Hepatocyte (in vitro differentiated cells): ENCODE data around the gene SYNGR4. TPM values are rescaled to one million over a fixed set of nuclear protein-coding genes. Genes with fewer than 3 reads are reported as not detected.
"Not testable (repeated sequence)": the region's sequence is repeated elsewhere in the genome, so short reads cannot be mapped to it uniquely, and the experiment has no call there.

ENCODE experiments used
- DNase-seq: peaks from one replicate; pipeline ENCODE4 v3.0.0-alpha.2; 2016; ENCODE audit warnings: low spot score
- H2AFZ ChIP-seq: fragments of 200-600 bp; sonication (generic); 2 replicates; pipeline ENCODE4 v1.6.0; 2016; ENCODE audit warnings: antibody characterized with exemption, mild to moderate bottlenecking
- H3K27ac ChIP-seq: fragments of 200-600 bp; sonication (generic); 2 replicates; pipeline ENCODE4 v1.5.1; 2016; ENCODE audit warnings: mild to moderate bottlenecking
- H3K27me3 ChIP-seq: fragments of 200-600 bp; sonication (generic); 2 replicates; pipeline ENCODE4 v1.6.1; 2016
- H3K36me3 ChIP-seq: fragments of 200-600 bp; sonication (generic); replicated peaks from 2 replicates; pipeline ENCODE4 v1.5.1; 2016; ENCODE audit warnings: low read depth; ENCODE audit not compliant: insufficient read depth
- H3K4me1 ChIP-seq: fragments of 200-600 bp; sonication (generic); 2 replicates; pipeline ENCODE4 v1.5.1; 2016; ENCODE audit warnings: mild to moderate bottlenecking, moderate library complexity; ENCODE audit not compliant: insufficient read depth
- H3K4me2 ChIP-seq: fragments of 200-600 bp; sonication (generic); 2 replicates; pipeline ENCODE4 v1.6.0; 2016
- H3K4me3 ChIP-seq: fragments of 200-600 bp; sonication (generic); 2 replicates; pipeline ENCODE4 v1.5.1; 2016; ENCODE audit warnings: mild to moderate bottlenecking
- H3K79me2 ChIP-seq: fragments of 200-600 bp; sonication (generic); 2 replicates; pipeline ENCODE4 v1.6.0; 2017; ENCODE audit warnings: mild to moderate bottlenecking
- H3K9me2 ChIP-seq: fragments of 200-600 bp; sonication (generic); replicated peaks from 2 replicates; pipeline ENCODE4 v1.6.0; 2017; ENCODE audit warnings: mild to moderate bottlenecking; ENCODE audit not compliant: insufficient read depth
- H3K9me3 ChIP-seq: fragments of 200-600 bp; sonication (generic); 2 replicates; pipeline ENCODE4 v1.5.1; 2016; ENCODE audit warnings: low read depth, mild to moderate bottlenecking
- H4K20me1 ChIP-seq: fragments of 200-600 bp; sonication (generic); 2 replicates; pipeline ENCODE4 v1.6.0; 2016; ENCODE audit warnings: mild to moderate bottlenecking; ENCODE audit not compliant: insufficient read depth, poor library complexity, severe bottlenecking
- EZH2 ChIP-seq: fragments of 200-600 bp; sonication (generic); IDR thresholded peaks from 2 replicates; pipeline ENCODE4 v1.6.1; 2016; ENCODE audit warnings: antibody characterized with exemption, mild to moderate bottlenecking, borderline replicate concordance
- EZH2phosphoT487 ChIP-seq: fragments of 200-600 bp; sonication (generic); IDR thresholded peaks from one replicate; pipeline ENCODE4 v1.6.1; 2018; ENCODE audit warnings: antibody characterized with exemption, mild to moderate bottlenecking, low read depth, moderate library complexity; ENCODE audit not compliant: unreplicated experiment, severe bottlenecking
- WGBS: methylation state at CpG from one replicate; pipeline ENCODE4 v1.1.6; 2016; ENCODE audit warnings: low lambda C conversion rate; ENCODE audit errors: missing lambda C conversion rate; 5-methylcytosine and 5-hydroxymethylcytosine counted together
- polyA plus RNA-seq: library from polyadenylated mRNA; unstranded; fragments of >200 nt; fragmentation: Nextera tagmentation; extraction: Ambion mirVana; gene quantifications from 2 replicates; pipeline ENCODE4 v1.2.1, GENCODE V29; 2016
- total RNA-seq: library from RNA; depleted of rRNA; stranded (reverse); fragments of >200 nt; gene quantifications from 2 replicates; pipeline ENCODE4 v1.2.3, GENCODE V29; 2014
- TF ChIP-seq, protein P1 (sequence below): fragments of 200-600 bp; sonication (generic); IDR thresholded peaks from 2 replicates; pipeline ENCODE4 v1.5.1; 2016; ENCODE audit warnings: antibody characterized with exemption, mild to moderate bottlenecking; ENCODE audit not compliant: poor library complexity

The SYNGR4 gene
- total and polyA plus RNA-seq, 2 experiments from 2014 or later = 1.3 TPM; not detected in 1

- Histone ChIP-seq H3K9me2 (no peaks in the 10 kb centered on the region), H3K4me1 (no peaks in the 10 kb centered on the region), H4K20me1 (peaks cover 9% of the 10 kb centered on the region), H2AFZ (no peak overlapping the region), H3K27me3 (no peaks in the 10 kb centered on the region), H3K36me3 (no peaks in the 10 kb centered on the region), H3K4me2 (no peak overlapping the region), H3K79me2 (peaks cover 34% of the 10 kb centered on the region), H3K4me3 (no peak overlapping the region), H3K27ac (no peak overlapping the region), H3K9me3 (no peaks in the 10 kb centered on the region)
- DNase-seq = no peak
- WGBS = 92% methylated on average over 3 of the region's 3 CpGs
- TF ChIP-seq EZH2 = no peak
- TF ChIP-seq EZH2phosphoT487 = no peak
- TF ChIP-seq, protein P1, sequence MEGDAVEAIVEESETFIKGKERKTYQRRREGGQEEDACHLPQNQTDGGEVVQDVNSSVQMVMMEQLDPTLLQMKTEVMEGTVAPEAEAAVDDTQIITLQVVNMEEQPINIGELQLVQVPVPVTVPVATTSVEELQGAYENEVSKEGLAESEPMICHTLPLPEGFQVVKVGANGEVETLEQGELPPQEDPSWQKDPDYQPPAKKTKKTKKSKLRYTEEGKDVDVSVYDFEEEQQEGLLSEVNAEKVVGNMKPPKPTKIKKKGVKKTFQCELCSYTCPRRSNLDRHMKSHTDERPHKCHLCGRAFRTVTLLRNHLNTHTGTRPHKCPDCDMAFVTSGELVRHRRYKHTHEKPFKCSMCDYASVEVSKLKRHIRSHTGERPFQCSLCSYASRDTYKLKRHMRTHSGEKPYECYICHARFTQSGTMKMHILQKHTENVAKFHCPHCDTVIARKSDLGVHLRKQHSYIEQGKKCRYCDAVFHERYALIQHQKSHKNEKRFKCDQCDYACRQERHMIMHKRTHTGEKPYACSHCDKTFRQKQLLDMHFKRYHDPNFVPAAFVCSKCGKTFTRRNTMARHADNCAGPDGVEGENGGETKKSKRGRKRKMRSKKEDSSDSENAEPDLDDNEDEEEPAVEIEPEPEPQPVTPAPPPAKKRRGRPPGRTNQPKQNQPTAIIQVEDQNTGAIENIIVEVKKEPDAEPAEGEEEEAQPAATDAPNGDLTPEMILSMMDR = no peak
Observed at GRCh38 chr19:48386981-48387380, 22.8 kb downstream of the SYNGR4 start.

- H3K9me2 ChIP-seq = no peaks in the 10 kb centered on the region
- H3K79me2 ChIP-seq = peaks cover 34% of the 10 kb centered on the region
- H3K4me2 ChIP-seq = peak overlapping the region; percentile 98
- TF ChIP-seq EZH2 = no peak
- TF ChIP-seq, protein P1 = peak; percentile 59
- peaks cover 24% of the 10 kb centered on the region for H3K27me3 ChIP-seq
- H3K36me3 ChIP-seq = no peaks in the 10 kb centered on the region
- DNase-seq = peak; percentile 88
- H2AFZ ChIP-seq = peak overlapping the region; percentile 86
- 2% methylated on average over 22 of the region's 24 CpGs for WGBS
- H4K20me1 ChIP-seq = peaks cover 9% of the 10 kb centered on the region
- peaks cover 15% of the 10 kb centered on the region for H3K4me1 ChIP-seq
- H3K27ac ChIP-seq = peak overlapping the region; percentile 97
- peak overlapping the region; percentile 97 for H3K4me3 ChIP-seq
- H3K9me3 ChIP-seq = no peaks in the 10 kb centered on the region
Observed at GRCh38 chr19:48390188-48391099, 26.3 kb downstream of the SYNGR4 start.

DNA sequence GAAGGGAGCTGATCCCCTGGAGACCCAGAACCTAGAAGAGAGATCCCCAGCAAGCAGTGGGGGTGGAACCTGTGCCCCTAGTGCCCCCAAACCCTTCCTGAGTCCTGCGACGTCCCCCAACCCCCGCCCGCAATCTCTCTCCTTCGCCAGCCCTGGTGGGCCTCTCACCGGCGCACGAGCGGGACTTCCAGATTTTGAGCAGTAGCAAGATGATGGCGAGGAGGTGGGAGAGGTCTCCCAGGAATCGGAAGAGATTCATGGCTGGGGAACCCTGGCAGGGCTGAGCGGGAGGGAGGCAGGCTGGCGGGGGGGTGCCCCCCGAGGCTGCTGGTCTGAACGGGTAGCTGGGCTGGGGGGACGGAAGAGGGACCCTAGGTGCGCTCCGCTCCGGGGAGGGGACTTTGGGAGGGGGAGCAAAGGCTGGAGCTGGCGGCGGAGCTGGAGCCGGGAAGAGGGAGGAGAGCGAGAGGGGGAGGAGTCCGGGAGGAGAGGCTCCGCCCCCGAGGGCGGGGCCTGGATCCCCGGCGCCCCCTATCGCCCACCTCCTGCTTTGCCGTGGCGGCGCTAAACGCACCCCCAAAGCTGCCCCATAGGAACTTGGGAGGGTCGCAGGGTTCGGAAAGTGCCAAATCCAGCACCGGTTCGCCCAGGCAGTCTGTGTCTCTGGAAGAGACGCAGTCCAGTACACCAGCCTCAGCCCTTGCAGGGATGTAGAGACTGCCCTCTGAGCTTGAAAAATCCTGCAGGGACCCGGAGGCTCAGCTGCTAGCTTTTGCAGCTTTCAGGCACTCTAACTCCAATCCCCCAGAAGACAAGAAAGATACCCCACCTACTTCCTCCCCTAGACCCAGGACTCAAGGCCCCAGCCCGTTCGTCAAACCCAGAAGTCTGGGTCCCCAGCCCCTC is 27.2 kb downstream of the SYNGR4 start, which contains the start of gene KDELR1:
TSS of gene KDELR1 (minus strand) at position 452 of the 906 bp plus-strand sequence. CDS start at position 259, 193 bp downstream.
- peaks cover 20% of the 10 kb centered on the region for H3K4me1 ChIP-seq
- H4K20me1 ChIP-seq = peaks cover 9% of the 10 kb centered on the region
- no peaks in the 10 kb centered on the region for H3K36me3 ChIP-seq
- TF ChIP-seq EZH2phosphoT487 (no peak), EZH2 (no peak)
- TF ChIP-seq, protein P1 = peak; percentile 86
- no peaks in the 10 kb centered on the region for H3K9me3 ChIP-seq
- H3K4me3 ChIP-seq = peak within 1 kb of the TSS; percentile 97
- peak within 1 kb of the TSS; percentile 86 for H2AFZ ChIP-seq
- DNase-seq = peak; percentile 93
- H3K27ac ChIP-seq = peak within 1 kb of the TSS; percentile 97
- WGBS = 13% methylated on average over 21 of the region's 42 CpGs
- peak within 1 kb of the TSS; percentile 98 for H3K4me2 ChIP-seq
- peaks cover 33% of the 10 kb centered on the region for H3K27me3 ChIP-seq
- H3K79me2 ChIP-seq = peaks cover 34% of the 10 kb centered on the region
- H3K9me2 ChIP-seq = no peaks in the 10 kb centered on the region

DNA sequence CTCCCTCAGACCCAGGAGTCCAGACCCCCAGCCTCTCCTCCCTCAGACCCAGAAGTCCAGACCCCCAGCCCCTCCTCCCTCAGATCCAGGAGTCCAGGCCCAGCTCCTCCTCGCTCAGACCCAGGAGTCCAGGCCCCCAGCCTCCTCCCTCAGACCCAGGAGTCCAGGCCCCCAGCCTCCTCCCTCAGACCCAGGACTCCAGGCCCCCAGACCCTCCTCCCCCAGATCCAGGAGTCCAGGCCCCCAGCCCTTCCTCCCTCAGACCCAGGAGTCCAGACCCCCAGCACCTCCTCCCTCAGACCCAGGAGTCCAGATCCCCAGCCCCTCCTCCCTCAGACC is 27.8 kb downstream of the SYNGR4 start:
- H3K9me2 ChIP-seq, H3K4me3 ChIP-seq, DNase-seq, H3K4me2 ChIP-seq, H2AFZ ChIP-seq, H3K9me3 ChIP-seq, H4K20me1 ChIP-seq, H3K27ac ChIP-seq, H3K36me3 ChIP-seq: not testable (repeated sequence)
- Histone ChIP-seq H3K27me3 (peaks cover 38% of the 10 kb centered on the region), H3K79me2 (peaks cover 30% of the 10 kb centered on the region), H3K4me1 (peaks cover 26% of the 10 kb centered on the region)
- no CpG with 5 or more reads among the region's 1 CpG for WGBS
